T-helper 1 cell treated with Interleukin-12 subunit alpha and Interleukin-12 subunit beta and Interleukin-4 antibody, amounts not matched to agents 30 ng/mL and 1 ng/mL, for 36 hours (primary cell): ENCODE results near the gene FOXJ3. TPM values are rescaled to one million over a fixed set of nuclear protein-coding genes. Genes with fewer than 3 reads are reported as not detected.

Experiments used
- intact Hi-C: fragments of 100-400 bp; cut with micrococcal nuclease; formaldehyde crosslinking; loops from one replicate; pipeline ENCODE4 v1.15.1; 2024
- total RNA-seq: library from RNA; stranded (reverse); gene quantifications from 2 replicates; pipeline ENCODE4 v1.2.3, GENCODE V29; 2022

FOXJ3 gene
- total RNA-seq, 1 donor from 2014 or later: 56.0 TPM

DNA sequence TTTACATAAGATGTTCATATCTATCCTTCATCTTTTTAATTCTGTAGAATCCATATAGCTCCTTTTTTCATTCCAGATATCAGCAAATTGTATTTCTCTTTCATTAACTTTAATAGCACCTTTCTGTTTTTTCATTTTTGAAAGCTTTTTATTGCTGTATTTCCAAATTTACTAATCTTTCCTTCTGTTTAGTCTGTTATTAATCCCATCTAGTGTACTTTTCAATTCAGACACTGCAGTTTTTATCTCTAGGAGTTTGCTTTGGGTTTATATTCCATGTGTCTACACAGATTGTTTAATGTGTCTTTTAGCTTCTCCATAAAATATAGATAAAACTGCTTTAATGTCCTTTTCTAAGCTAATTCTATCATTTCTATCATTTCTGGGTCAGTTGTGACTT lies 133.0 kb downstream of the FOXJ3 start:
- intact Hi-C loops: no loop called here

DNA sequence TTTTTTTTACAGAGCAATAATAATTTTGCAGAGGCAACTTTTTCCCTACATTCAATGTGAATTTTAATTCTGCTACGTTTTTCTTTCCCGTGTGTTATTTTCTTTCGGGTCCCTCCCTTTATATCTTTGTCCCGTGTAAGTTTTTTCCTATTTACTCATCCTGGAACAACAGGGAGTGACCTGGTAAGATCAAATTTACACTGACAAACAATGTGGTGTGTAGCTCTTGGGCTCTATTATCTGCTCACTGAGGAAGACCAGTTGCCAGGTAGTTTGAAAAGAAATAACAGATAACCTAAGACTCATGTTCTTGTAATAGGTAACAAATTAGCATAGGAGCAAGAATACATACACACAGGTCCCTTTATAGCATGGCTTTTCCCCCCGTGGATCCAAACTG lies 136.8 kb downstream of the FOXJ3 start:
- intact Hi-C loops: no loop called here

DNA sequence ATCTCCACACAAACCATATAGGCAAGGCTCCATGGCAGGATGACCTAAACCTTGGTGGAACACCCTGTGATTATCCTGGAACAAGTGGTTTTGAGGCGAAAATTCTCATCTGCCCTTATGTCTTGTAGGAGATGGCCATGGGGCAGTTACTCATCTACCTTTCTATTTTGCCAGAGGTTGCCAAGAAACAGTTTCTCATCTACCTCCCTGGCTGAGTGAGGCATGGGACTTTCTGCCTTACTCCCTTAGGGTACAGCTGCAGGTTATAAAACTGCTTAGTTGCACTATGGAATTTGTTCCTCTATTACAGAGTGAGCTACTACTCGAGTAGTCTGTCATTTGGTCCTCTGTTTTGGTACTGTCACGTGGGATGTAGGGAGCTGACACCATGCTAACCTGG lies 139.2 kb downstream of the FOXJ3 start:
- intact Hi-C loops: no loop called here

DNA sequence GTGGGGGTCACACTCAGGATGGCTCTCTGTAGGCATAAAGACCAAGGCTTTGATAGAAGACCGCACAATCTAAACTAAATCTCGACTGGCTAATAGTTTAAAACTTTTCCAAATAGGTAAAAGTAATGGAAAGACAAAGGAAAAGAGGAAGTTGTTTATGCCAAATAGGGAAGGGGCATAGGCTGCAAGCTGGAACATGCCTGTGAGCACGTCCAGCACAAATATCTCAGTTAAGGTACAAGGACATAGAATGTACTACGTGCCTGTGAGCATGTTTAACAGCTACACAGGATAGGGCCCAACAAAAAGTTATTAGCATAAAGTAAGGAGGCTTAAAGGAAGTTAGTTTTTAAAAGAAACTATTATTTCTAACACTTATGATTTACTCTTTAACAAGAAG lies 142.9 kb downstream of the FOXJ3 start:
- intact Hi-C loops: no loop called here

DNA sequence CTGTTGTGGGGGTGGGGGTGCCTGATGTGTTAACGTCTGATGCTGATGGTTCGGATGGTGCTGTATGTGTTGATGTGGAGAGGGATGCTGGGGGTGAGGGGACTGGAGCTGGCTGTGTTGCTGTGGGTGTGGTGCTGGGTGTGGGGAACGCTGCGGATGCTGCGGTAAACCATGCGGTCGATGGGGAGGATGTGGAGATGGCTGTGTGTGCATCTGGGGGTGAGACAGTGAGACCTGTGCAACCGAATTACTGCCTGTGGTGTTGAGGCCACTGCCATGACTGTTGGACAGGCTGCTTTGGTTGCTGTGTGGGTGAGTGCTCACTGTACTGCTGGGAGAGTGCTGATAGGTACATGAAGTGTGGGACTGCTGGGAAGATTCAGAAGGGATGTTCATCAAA lies 143.7 kb downstream of the FOXJ3 start:
- intact Hi-C loops: no loop called here

DNA sequence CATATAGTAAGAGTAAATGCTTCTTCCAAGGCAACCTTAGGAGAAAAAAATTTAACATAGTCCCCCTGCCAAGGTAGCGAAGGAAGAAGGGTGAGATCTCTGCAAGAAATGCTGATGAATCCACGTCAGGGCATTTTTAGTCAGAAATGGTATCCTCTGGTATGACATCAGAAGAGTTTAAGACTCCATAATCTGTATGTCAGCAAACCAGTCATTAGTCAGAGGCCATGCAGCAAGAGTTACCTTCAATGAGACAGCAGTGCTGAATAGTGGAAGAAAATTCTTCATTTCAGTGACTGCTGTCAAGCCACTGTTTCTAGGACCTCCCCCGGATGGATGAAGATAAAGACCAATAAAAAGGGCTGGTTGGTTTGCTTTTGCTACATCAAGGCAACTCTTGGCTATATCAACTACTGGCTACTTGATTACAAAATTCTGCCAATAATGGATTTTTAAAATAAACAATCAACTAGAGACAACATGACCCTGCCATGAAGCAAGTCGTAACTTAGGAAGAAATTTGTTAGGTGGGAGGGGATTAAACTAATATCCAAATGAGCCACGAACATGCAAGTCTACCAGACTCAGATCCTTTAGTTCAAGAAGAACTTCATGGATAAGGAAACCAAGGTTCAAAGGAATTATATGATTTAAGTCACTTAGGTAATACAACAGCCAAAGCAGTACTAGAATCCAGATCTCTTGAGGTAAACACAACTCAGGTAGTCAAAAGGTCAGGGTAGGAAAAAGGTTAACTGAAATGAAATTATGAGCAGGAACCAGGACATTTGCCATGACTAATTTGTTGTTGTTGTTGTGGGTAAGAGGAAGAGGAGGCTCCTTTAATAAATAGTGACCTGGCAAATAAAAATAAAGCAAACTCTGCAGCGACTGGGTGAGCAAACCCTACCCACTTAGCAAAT lies 144.8 kb downstream of the FOXJ3 start:
- intact Hi-C loops: no loop called here

DNA sequence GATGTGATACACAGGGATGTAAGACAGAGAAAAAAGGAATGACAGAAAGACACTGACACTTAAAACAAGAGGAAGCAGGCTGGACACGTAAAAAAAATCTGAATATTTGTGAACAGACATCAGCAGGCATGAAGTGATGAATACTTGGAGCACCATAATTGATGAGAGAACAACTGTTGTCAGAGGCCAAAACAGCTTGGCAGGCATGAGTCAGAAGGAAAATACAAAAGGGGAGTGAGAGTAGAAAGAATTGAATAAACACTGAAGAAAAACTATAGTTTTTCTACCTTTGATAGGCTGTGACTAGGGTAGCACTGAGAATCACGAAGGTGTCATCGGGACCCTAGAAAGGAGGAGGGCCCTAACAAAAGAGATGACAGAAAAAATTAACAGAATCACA lies 148.9 kb downstream of the FOXJ3 start:
- intact Hi-C loops: no loop called here

DNA sequence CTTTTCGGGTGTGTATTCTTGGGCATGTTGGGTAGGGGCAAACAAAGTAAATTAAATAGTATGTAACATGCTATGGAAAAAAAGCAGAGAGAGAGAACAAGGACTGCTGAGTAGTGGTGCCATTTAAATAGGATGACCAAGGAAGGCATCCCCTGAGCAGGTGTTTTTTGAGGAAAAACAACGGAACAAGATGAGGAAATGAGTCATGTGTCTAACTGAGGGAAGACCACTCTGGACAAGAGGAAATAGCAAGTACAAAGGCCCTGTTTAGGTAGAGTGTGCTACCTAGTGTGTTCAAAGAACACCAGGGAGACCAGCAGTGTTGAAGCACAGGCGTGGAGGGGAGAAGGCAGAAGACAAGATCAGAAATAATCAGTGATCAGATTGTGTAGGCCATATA lies 150.4 kb downstream of the FOXJ3 start:
- intact Hi-C loops: no loop called here

DNA sequence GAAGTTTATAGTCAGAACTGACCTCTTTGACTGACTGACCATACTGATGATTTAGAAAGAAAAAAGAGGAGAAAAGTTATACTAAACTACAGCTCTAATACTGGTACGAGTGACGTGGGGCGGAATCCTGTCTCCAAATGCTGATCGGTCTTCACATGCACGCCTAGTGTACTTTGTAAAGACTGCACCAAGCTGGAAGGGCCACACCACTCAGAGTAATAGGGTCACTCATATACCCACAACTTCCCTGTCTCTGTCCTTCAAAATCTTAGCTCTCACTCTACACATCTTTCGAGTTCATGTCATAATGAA lies 151.1 kb downstream of the FOXJ3 start:
- intact Hi-C loops: no loop called here

DNA sequence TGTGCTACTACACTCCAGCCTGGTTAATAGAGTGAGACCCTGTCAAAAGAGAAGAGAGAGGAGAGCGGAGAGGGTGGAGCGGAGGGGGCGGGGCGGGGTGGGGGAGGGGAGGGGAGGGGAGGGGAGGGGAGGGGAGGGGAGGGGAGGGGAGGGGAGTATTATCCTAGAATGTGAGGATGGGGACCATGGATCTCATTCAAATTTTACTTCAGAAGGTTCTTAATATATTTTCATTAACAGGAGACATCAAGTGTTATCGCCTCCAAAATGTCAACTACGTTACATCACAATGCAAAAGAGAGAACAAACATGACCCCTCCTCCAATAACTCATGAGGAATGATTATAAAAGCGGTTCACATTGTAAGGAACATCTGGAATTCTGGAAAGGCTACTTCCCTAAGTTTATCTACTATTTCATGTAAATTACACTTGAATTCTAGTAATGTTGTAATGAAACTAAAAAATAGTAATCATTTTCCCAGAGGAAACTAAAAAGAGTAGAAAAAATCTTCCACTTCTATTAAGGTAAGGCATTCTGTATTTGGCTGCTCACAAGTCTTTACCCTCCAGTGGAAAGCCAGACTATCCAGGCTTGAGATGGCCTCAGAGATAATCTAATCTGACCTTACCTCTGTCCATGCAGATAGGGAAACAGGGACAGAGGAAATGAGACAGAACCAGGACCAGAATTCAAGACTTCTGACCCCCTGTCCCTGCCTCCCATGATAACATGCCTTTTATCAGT lies 151.7 kb downstream of the FOXJ3 start:
- intact Hi-C loops: no loop called here

DNA sequence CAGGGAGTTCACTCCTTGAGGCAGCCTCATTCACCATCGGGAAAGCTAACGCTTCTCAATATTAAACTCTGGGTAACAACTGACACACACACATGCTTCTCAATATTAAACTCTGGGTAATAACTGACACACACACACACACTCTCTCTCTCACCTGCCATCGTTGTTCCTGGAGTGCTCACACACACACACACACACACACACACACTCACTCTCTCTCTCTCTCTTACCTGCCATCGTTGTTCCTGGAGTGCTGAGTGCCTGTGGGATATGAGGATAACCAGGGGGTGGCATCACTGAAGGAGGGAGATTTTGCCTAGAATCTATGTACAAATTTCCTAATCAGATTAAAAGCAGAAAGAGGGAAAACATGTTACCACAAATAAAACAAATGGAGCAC lies 153.3 kb downstream of the FOXJ3 start:
- intact Hi-C loops: no loop called here

DNA sequence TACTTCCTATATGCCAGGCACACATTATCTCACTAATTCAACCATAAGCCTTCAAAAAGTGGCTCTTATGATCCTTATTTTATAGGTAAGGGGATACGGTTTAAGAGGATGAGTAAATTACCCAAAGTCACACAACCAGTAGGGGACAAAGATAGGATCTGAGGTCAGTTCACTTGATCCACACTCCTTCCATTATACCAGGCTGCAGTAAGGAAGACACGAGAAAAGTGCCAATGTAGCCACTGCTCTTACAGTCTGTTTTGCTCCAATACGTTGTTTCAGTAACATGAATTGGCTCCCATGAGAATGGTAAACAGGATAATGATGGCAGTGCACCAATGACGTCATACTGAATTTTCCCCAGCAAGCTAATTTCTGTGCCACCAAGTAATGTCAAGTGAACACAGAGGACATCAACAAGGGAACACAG lies 155.1 kb downstream of the FOXJ3 start:
- intact Hi-C loops: loop anchor here (5.0 kb wide), 1 partner anchor 202 kb away; the partner anchor contains the start of gene RIMKLA

DNA sequence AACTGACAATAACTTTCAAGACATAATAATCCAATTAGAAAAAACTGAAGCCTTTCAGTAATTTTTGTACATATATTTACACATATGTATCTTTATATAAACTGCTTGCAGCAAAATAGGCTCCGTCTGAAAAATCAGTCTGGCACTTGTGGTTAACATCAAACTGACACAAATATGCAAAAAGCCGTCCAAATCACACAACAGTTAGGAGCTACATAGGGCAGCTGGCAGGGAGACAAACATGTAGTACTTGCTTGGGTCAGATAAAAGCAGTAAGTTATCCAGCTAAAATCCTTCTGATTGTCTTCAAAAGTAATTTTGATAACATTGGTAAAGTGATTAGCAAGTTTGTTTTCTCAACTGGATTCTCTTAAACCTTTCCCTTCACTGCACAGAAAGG lies 155.8 kb downstream of the FOXJ3 start:
- intact Hi-C loops: loop anchor here (5.0 kb wide), 1 partner anchor 203 kb away; the partner anchor contains the start of gene RIMKLA

DNA sequence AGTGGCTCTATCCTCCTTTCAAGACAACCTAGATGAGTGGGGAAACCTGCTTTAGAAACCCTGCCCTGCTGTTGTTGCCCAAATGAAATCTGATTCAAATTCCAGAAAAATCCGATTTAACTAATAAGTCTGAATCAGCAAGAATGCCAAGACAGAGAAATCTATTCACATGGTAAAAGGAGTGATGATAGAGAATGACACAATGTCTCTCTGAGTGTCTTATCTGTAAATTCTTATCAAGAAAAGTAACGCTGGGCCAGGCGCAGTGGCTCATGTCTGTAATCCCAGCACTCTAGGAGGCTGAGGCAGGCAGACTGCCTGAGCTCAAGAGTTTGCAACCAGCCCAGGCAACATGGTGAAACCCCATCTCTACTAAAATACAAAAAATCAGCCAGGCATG lies 156.8 kb downstream of the FOXJ3 start:
- intact Hi-C loops: loop anchor here (5.0 kb wide), 1 partner anchor 204 kb away; the partner anchor contains the start of gene RIMKLA

DNA sequence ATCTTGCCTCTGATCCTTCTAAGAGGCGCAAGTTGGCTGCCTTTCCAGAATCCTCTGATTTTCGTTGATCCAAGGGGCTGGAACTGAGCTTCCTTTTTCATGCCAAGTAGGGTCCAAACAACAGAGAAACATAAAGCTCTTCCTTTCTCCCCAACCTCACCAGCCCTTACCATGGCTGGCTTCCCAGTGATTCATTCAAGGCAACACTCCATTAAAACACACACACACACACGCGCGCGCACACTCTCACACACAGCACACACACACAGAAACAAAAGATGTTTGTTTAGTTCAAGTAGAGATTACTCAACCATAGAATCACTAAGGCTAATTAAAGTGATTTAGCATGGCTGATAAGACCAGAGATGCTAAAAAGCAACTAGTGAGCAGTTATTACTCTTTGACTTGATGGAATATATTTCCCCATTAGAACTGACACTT lies 157.5 kb downstream of the FOXJ3 start:
- intact Hi-C loops: loop anchor here (1.0 to 5.0 kb wide), 3 partner anchors 157 to 279 kb away; partner anchors contain the start of genes PPCS, RIMKLA and ZMYND12

DNA sequence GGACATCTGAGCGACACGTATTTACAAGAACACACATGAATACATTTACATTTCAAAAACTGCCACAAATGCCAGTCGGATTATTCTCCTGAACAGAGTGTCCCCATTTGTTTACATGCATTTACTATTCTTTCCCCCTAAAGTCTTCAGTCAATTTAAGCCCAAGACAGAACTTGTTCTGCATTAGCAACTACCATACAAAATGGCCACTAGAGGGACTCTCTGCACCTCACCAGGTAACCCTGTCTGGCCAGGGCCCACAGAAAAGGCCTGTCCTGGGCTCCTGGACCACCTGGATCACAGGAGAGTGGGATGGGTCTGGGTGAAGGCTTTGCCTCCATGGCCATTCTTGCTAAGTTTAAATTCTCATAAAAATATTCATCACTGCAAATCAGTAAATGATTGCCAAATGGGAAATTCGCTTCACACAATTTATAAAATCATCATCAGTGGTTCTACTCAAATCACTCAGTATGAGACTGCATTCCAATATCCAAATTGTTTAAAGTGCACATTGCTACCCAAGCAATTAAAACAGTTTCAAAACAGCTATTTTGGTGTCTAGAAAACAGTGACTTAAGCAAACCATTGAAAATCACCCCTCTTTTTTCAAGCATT lies 158.0 kb downstream of the FOXJ3 start:
- intact Hi-C loops: loop anchor here (1.0 to 5.0 kb wide), 3 partner anchors 157 to 279 kb away; partner anchors contain the start of genes PPCS, RIMKLA and ZMYND12

DNA sequence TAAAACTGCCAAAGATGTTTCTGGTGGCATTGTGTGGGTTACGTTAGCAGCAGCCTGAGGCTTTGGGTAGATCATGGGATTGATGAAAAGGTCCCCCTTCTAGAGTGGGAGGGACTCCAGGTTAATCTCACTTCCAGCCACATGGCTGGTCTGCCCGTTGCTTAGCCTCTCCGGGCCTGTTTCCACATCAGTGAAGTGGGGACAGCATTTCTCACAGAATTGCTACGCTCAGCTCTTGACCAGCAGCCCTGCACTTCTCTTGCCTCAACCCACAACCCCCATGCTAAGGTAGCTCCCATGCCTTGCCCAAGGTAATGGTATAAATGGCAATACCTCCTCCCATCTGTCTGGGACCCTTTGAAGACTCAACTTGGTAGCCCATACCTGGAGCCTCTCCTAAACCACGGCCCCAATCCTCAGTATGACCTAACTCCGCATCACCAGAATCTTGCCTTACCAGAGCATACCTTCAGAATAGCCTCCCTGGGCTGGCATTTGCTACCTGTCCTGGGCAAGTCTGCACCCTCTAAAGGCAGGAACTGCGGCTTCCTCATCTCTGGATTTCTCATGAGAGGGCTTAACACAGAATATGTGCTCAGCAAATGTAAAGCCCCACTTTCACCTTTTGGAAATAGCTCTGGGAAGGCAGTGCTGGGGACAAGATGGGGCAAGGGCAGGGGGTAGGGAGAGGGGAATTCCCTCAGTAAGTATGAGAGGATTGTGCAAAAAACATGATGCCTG lies 159.6 kb downstream of the FOXJ3 start:
- intact Hi-C loops: loop anchor here (5.0 kb wide), 1 partner anchor 207 kb away; the partner anchor contains the start of gene RIMKLA

DNA sequence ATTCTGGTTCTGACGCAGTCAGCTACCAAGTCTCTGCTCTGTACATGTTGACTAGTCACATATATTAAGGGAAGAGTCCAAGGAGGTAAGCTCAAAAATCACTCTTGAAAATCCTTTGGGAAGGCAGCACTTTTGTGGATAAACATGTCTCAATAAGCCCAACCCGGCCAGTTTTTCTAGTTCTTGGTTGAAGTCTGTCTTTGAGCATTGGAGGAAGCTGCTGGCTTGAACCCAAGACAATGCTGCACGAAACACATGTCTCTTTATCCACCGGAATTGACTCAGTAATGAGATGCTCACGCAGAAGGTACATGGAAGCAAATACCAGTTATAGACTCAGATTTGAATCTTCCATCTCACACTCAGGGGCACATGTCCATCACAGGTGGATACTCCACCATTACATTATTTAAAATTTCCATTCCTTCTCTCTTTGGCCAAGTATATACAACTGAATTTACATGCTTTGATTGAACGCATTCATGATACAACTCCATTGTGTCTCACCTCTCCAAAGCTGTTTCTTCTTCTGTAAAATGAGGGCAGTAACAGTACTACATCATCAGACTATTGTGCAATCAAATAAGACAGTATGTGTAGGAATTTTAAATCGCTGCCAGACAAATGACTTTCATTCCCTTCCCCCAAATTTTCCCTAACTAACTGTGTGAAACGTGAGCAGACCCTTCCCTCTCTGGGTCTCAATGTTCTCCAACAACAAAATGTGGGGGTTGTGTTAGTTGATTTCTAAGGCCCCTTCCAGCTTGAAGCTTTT lies 160.9 kb downstream of the FOXJ3 start:
- intact Hi-C loops: loop anchor here (1.0 kb wide), 4 partner anchors 27 to 658 kb away; no protein-coding TSS in a partner anchor

DNA sequence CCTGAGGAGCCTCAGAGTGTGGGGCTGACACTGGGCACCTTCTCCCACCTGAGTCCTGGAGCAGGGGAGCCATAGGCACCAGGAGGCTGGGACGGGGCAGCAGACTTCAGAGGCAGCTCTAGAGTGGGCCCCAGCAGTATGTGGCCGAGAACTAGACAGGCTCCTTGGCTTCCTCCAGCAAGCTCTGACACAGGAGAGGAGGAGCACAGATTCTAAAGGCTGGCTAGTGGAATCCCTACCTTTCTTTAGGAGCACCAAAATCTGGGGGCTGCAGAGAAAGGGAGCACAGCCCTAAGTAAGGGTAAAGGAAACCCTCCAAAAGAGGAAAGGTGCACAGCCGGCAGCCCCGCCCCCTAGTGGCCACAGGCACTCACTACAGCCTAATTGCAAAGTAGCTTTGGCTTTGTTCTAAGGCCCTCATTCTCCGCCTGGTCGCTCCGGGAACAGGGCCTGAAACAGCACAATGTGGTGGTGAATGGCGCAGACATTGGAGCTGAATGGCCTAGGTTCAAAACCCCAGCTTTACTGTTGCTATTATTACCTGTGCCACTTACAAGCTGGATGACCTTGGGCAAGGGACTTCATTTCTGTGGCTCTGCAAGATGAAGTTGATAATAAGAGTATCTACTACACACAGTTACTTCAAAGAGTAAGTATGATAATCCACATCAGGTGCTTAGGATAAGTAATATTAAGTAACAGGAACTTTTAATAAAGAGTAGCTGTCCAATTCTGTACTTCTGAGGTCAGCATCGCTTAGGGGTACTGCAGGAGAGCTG lies 161.7 kb downstream of the FOXJ3 start:
- intact Hi-C loops: loop anchor here (1.0 kb wide), 4 partner anchors 26 to 657 kb away; no protein-coding TSS in a partner anchor
